Testis (tissue), 2 donors: Measurements from ENCODE around the gene TCN2.

ENCODE experiments used
- CTCF ChIP-seq, 3 experiments: fragments of 450-650 bp in 2 of 3; fragments of 200-600 bp in 1 of 3; sonication (generic) in 1 of 3; IDR thresholded peaks; one replicate each; pipeline ENCODE4 v1.5.1; 2016 to 2019; ENCODE audit warnings: antibody characterized with exemption in 3 of 3, mild to moderate bottlenecking in 2 of 3, moderate library complexity in 1 of 3
- POLR2A ChIP-seq: fragments of 450-650 bp; IDR thresholded peaks from one replicate; pipeline ENCODE4 v1.6.1; 2017; ENCODE audit warnings: antibody characterized with exemption, mild to moderate bottlenecking, moderate library complexity

- TF ChIP-seq CTCF (IDR thresholded peaks at IDR 0.05): no peak
- TF ChIP-seq POLR2A: no peak
These were observed 68.5 kb downstream of the TCN2 start for GRCh38 chr22:30675436-30675835.
